GM23248 (cell line): ENCODE data around the gene LILRB3. TPM values are rescaled to one million over a fixed set of nuclear protein-coding genes. Genes with fewer than 3 reads are reported as not detected.
"Not testable (repeated sequence)": the region's sequence is repeated elsewhere in the genome, so short reads cannot be mapped to it uniquely, and the experiment has no call there.

Source experiments
- DNase-seq: peaks from one replicate; pipeline ENCODE4 v3.0.0-alpha.2; 2015
- H2AFZ ChIP-seq: fragments of 200-600 bp; sonication (generic); 2 replicates; pipeline ENCODE4 v1.6.1; 2016; ENCODE audit warnings: antibody characterized with exemption
- H3F3A ChIP-seq: fragments of 200-600 bp; sonication (generic); 2 replicates; pipeline ENCODE4 v1.6.1; 2016; ENCODE audit warnings: mild to moderate bottlenecking, antibody characterized with exemption, mixed run types; ENCODE audit not compliant: insufficient read depth
- H3K27ac ChIP-seq: fragments of 200-600 bp; sonication (generic); 2 replicates; pipeline ENCODE4 v1.5.1; 2016; ENCODE audit warnings: mild to moderate bottlenecking
- H3K27me3 ChIP-seq: fragments of 200-600 bp; sonication (generic); replicated peaks from 2 replicates; pipeline ENCODE4 v1.6.1; 2016; ENCODE audit warnings: mild to moderate bottlenecking; ENCODE audit not compliant: insufficient read depth
- H3K36me3 ChIP-seq: fragments of 200-600 bp; sonication (generic); 2 replicates; pipeline ENCODE4 v1.6.1; 2016; ENCODE audit warnings: low read depth, mild to moderate bottlenecking
- H3K4me1 ChIP-seq: fragments of 200-600 bp; sonication (generic); 2 replicates; pipeline ENCODE4 v1.6.1; 2016; ENCODE audit warnings: mild to moderate bottlenecking; ENCODE audit not compliant: insufficient read depth
- H3K4me2 ChIP-seq: fragments of 200-600 bp; sonication (generic); one replicate; pipeline ENCODE4 v1.6.1; 2016; ENCODE audit warnings: mild to moderate bottlenecking; ENCODE audit not compliant: unreplicated experiment
- H3K4me3 ChIP-seq: fragments of 200-600 bp; sonication (generic); 2 replicates; pipeline ENCODE4 v1.5.1; 2016; ENCODE audit warnings: mild to moderate bottlenecking
- H3K79me2 ChIP-seq: fragments of 200-600 bp; sonication (generic); 2 replicates; pipeline ENCODE4 v1.6.1; 2016; ENCODE audit warnings: mild to moderate bottlenecking; ENCODE audit not compliant: insufficient read depth
- H3K9ac ChIP-seq: fragments of 200-600 bp; sonication (generic); 2 replicates; pipeline ENCODE4 v1.6.1; 2016; ENCODE audit warnings: mild to moderate bottlenecking
- H3K9me2 ChIP-seq: fragments of 200-600 bp; sonication (generic); 2 replicates; pipeline ENCODE4 v1.6.1; 2016; ENCODE audit warnings: mixed run types, mild to moderate bottlenecking, moderate library complexity; ENCODE audit not compliant: insufficient read depth
- H3K9me3 ChIP-seq: fragments of 200-600 bp; sonication (generic); one replicate; pipeline ENCODE4 v1.6.1; 2017; ENCODE audit warnings: low read depth
- H4K20me1 ChIP-seq: fragments of 200-600 bp; sonication (generic); 2 replicates; pipeline ENCODE4 v1.6.0; 2016; ENCODE audit not compliant: insufficient read depth
- EZH2 ChIP-seq: fragments of 200-600 bp; sonication (generic); IDR thresholded peaks from 2 replicates; pipeline ENCODE4 v1.6.1; 2018; ENCODE audit warnings: antibody characterized with exemption, mild to moderate bottlenecking; ENCODE audit not compliant: insufficient read depth, poor library complexity, severe bottlenecking
- EZH2phosphoT487 ChIP-seq: fragments of 200-600 bp; sonication (generic); IDR thresholded peaks from 2 replicates; pipeline ENCODE4 v1.6.1; 2018; ENCODE audit warnings: antibody characterized with exemption, moderate library complexity, mild to moderate bottlenecking, low read depth; ENCODE audit not compliant: insufficient read depth
- WGBS, 2 experiments: methylation state at CpG; one replicate each; pipeline ENCODE4 v1.1.6; 2015 to 2017; ENCODE audit warnings: low lambda C conversion rate in 2 of 2, low coverage in 1 of 2; ENCODE audit errors: missing lambda C conversion rate in 2 of 2; 5-methylcytosine and 5-hydroxymethylcytosine counted together
- in situ Hi-C: fragments of 300-500 bp; cut with MboI; formaldehyde crosslinking; loops from 2 replicates; pipeline ENCODE4 v1.15.0; 2020
- polyA plus RNA-seq: library from polyadenylated mRNA; unstranded; fragments of >200 nt; fragmentation: Nextera tagmentation; extraction: Ambion mirVana; gene quantifications from 2 replicates; pipeline ENCODE4 v1.2.1, GENCODE V29; 2016
- total RNA-seq: library from RNA; depleted of rRNA; stranded (reverse); fragments of >200 nt; shearing (Covaris generic); gene quantifications from 2 replicates; pipeline ENCODE4 v1.2.3, GENCODE V29; 2014

The LILRB3 gene
- total and polyA plus RNA-seq, 2 experiments from 2014 or later, result 0.53 TPM; not detected in 1

DNA sequence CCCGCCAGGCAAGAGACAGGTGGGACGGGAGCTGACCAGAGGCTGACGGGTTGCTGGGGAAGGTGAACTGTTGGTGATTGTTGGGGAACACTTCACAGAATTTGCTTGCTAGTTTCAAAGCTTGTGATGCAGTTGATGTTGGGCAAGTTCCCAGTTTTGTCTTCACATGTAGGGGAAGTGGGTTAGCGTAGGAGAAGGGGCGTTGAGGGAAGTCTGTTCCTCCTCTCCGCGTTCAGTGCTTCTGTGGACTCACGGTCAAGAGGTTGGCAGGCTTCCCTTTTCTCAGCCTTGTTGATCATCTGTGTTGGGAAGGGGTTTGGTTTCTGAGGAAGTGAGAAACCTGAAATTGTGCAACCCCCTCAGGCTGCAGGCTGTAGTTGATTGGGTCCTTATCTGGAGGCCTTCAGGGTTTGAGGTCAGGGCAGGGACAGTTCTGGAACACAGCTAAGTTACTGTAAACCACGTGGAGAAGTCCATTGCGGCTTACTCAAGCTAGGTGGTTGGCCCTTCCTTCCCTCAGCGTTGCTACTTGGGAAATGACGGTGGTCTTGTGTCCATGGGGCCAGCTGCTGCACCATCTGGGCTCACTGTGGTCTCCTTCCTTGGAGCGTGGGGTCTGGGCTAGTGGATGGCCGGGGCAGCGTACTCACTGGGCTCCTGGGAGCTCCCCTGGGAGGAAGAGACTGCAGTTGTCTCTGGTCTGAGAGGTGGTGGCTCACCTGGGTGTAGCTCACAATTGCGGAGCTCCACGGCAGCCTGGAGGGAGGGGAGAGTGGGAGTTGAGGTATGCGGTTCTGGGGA lies 14.6 kb downstream of the LILRB3 start:
- peak; percentile 30 for DNase-seq
- H3K79me2 ChIP-seq, result peaks cover 92% of the 10 kb centered on the region
- peaks cover 47% of the 10 kb centered on the region for H3F3A ChIP-seq
- no peaks in the 10 kb centered on the region for H3K9me3 ChIP-seq
- H3K4me2 ChIP-seq, result no peak overlapping the region
- H3K27ac ChIP-seq, result 0 out of 2 replicates have a peak overlapping the region, but pooled peaks have one; percentile 70
- H3K36me3 ChIP-seq, result peaks cover 28% of the 10 kb centered on the region
- H3K4me1 ChIP-seq, result peaks cover 21% of the 10 kb centered on the region
- H4K20me1 ChIP-seq, result peaks cover 22% of the 10 kb centered on the region; the same call in 1 of the 2 replicates
- peak overlapping the region; percentile 25; the same call in 1 of the 2 replicates for H3K9ac ChIP-seq
- H3K9me2 ChIP-seq, result no peaks in the 10 kb centered on the region
- no peak for TF ChIP-seq EZH2
- TF ChIP-seq EZH2phosphoT487, result no peak
- no peaks in the 10 kb centered on the region for H3K27me3 ChIP-seq
- 77 to 80% methylated on average over 18 of the region's 18 CpGs for WGBS, 2 experiments
- H3K4me3 ChIP-seq, result no peak overlapping the region
- H2AFZ ChIP-seq, result no peak overlapping the region
- in situ Hi-C loops, result no loop called here

DNA sequence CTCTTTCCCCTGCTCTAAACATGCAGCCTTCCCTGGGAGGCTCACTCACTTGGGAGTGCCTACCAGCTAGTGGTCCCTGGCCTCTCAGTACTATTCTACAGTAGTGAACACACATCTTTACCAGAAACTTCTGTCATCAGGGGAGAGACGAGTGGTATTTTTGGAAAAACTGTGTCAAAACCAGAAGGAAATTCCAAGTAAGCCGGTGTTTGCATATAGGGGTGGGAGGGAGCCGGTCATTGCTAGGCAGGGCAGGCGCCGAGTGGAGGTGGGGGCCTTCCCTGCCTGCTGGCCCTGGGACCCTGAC lies 15.2 kb downstream of the LILRB3 start:
- 82 to 83% methylated on average over 5 of the region's 5 CpGs for WGBS, 2 experiments
- Histone ChIP-seq H3K9ac (no peak overlapping the region), H3K9me2 (no peaks in the 10 kb centered on the region), H3K27me3 (no peaks in the 10 kb centered on the region), H3K4me1 (peaks cover 26% of the 10 kb centered on the region), H4K20me1 (peaks cover 28% of the 10 kb centered on the region; the same call in 1 of the 2 replicates), H3K9me3 (no peaks in the 10 kb centered on the region), H2AFZ (no peak overlapping the region), H3K27ac (no peak overlapping the region), H3K4me3 (no peak overlapping the region), H3K36me3 (peaks cover 33% of the 10 kb centered on the region), H3F3A (peaks cover 52% of the 10 kb centered on the region), H3K4me2 (no peak overlapping the region), H3K79me2 (peaks cover 93% of the 10 kb centered on the region)
- in situ Hi-C loops, result no loop called here
- no peak for DNase-seq
- TF ChIP-seq EZH2 (no peak), EZH2phosphoT487 (no peak)

DNA sequence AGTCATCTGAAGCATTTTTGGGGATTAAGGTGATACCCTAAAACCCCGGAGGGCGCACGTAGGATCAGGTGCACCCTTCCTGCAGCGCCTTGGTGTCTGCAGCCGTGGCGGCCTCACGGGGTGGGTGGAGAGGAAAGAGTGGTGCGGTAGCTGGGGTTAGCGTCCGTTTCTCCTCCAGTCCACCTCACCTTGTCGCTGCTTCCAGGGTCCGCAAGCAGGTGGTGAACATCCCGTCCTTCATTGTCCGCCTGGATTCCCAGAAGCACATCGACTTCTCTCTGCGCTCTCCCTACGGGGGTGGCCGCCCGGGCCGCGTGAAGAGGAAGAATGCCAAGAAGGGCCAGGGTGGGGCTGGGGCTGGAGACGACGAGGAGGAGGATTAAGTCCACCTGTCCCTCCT lies 15.6 kb downstream of the LILRB3 start:
- not testable (repeated sequence) for H3K9ac ChIP-seq

DNA sequence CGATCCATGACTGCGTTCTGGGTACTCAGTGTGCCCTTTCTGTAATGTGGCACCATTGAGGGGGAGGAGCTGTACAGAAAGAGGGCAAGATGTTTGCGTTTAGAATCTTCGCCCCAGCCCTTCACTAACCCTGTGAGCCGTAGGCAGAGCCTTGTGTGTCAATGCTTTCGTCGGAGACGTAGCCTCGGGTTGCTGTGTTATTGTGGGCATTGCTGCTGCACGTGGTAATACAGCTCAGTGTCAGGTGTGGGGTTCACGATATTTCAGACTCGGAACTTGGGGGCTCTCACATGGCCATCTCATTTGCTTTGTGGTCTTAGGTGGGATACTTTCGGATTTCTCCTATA lies 16.0 kb downstream of the LILRB3 start:
- Histone ChIP-seq H3K79me2 (peaks cover 93% of the 10 kb centered on the region), H2AFZ (no peak overlapping the region), H3K9ac (no peak overlapping the region), H4K20me1 (peaks cover 36% of the 10 kb centered on the region; the same call in 1 of the 2 replicates), H3K4me3 (no peak overlapping the region), H3F3A (peaks cover 61% of the 10 kb centered on the region), H3K4me1 (peaks cover 31% of the 10 kb centered on the region), H3K36me3 (peaks cover 39% of the 10 kb centered on the region), H3K27me3 (no peaks in the 10 kb centered on the region), H3K27ac (no peak overlapping the region), H3K9me3 (no peaks in the 10 kb centered on the region), H3K4me2 (no peak overlapping the region), H3K9me2 (no peaks in the 10 kb centered on the region)
- no peak for DNase-seq
- TF ChIP-seq EZH2phosphoT487, result no peak
- TF ChIP-seq EZH2, result no peak
- 81% methylated on average over 13 of the region's 13 CpGs for WGBS, 2 experiments
- in situ Hi-C loops, result no loop called here

More for the DNA sequence above, 15.6 kb downstream of the LILRB3 start:
- H3K4me1 ChIP-seq, result peaks cover 31% of the 10 kb centered on the region
- in situ Hi-C loops, H3K9me2 ChIP-seq, H3K27me3 ChIP-seq, H2AFZ ChIP-seq, DNase-seq, H3K27ac ChIP-seq, H3K4me3 ChIP-seq, H3K4me2 ChIP-seq, H3K9me3 ChIP-seq: not testable (repeated sequence)
- peaks cover 93% of the 10 kb centered on the region for H3K79me2 ChIP-seq
- peaks cover 32% of the 10 kb centered on the region; the same call in 1 of the 2 replicates for H4K20me1 ChIP-seq
- H3F3A ChIP-seq, result peaks cover 57% of the 10 kb centered on the region
- 84 to 87% methylated on average over 19 to 23 of the region's 23 CpGs for WGBS, 2 experiments
- peaks cover 37% of the 10 kb centered on the region for H3K36me3 ChIP-seq
